Parathyroid adenoma (tissue), 2 donors: Measurements from ENCODE around the gene KCNIP3.
A peak's percentile ranks its signal among the peaks of the same experiment; 100 is the strongest.

Source experiments
- H2AFZ ChIP-seq: fragments of 300-600 bp; sonication (generic); one replicate; pipeline ENCODE4 v1.7.0; 2017; ENCODE audit warnings: antibody characterized with exemption, mild to moderate bottlenecking
- H3K27ac ChIP-seq: fragments of 300-600 bp; sonication (generic); one replicate; pipeline ENCODE4 v1.7.0; 2017
- H3K27me3 ChIP-seq: fragments of 300-600 bp; sonication (generic); one replicate; pipeline ENCODE4 v1.7.0; 2017; ENCODE audit warnings: low read length; ENCODE audit not compliant: control insufficient read depth, insufficient read depth
- H3K36me3 ChIP-seq: fragments of 300-600 bp; sonication (generic); one replicate; pipeline ENCODE4 v1.7.0; 2017; ENCODE audit warnings: low read length; ENCODE audit not compliant: control insufficient read depth, insufficient read depth
- H3K4me1 ChIP-seq: fragments of 300-600 bp; sonication (generic); one replicate; pipeline ENCODE4 v1.7.0; 2017; ENCODE audit warnings: control low read depth
- H3K4me2 ChIP-seq: fragments of 300-600 bp; sonication (generic); one replicate; pipeline ENCODE4 v1.7.0; 2017; ENCODE audit warnings: low read length
- H3K4me3 ChIP-seq: fragments of 300-600 bp; sonication (generic); one replicate; pipeline ENCODE4 v1.7.0; 2017; ENCODE audit warnings: low read depth, low read length
- H3K79me2 ChIP-seq: fragments of 300-600 bp; sonication (generic); one replicate; pipeline ENCODE4 v1.7.0; 2017; ENCODE audit warnings: control low read depth
- H3K9ac ChIP-seq: fragments of 300-600 bp; sonication (generic); one replicate; pipeline ENCODE4 v1.7.0; 2017; ENCODE audit warnings: mild to moderate bottlenecking
- H3K9me3 ChIP-seq: fragments of 300-600 bp; sonication (generic); one replicate; pipeline ENCODE4 v1.7.0; 2017; ENCODE audit warnings: low read length; ENCODE audit not compliant: control insufficient read depth
- CTCF ChIP-seq: fragments of 300-600 bp; sonication (generic); IDR thresholded peaks from one replicate; pipeline ENCODE4 v1.7.0; 2017; ENCODE audit warnings: antibody characterized with exemption, mild to moderate bottlenecking
- donor health status: primary hyperparathyroidism.

Gene KCNIP3

DNA sequence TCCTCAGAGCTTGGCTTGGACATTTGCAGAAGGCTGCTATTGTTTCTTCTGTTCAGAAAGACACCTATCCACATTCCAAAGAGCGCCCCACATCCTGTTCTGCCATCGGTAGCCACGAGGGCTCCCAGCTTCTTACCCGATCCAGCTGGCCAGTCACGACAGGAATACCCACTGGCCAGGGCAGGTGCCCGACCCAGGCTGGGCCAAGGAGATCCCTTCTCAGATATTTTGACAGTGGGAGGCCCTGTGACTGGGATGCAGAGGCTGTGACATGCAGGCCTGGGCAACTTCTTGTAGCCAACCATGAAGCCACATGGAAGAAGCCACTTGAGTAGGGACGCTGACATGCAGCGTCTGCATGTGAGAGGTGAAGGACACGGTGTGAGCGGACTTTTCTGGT is 34.5 kb downstream of the KCNIP3 start:
- Histone ChIP-seq H2AFZ (peak overlapping the region; percentile 81), H3K79me2 (no peaks in the 10 kb centered on the region), H3K9me3 (no peaks in the 10 kb centered on the region), H3K4me1 (peaks cover 83% of the 10 kb centered on the region), H3K36me3 (no peaks in the 10 kb centered on the region), H3K4me2 (no peak overlapping the region), H3K27ac (peak overlapping the region; percentile 97), H3K27me3 (no peaks in the 10 kb centered on the region), H3K9ac (no peak overlapping the region), H3K4me3 (no peak overlapping the region)
- TF ChIP-seq CTCF, result no peak

GRCh38 chr2:95332036-95332435 is 34.9 kb downstream of the KCNIP3 start:
- Histone ChIP-seq H3K4me1 (peaks cover 80% of the 10 kb centered on the region), H3K36me3 (no peaks in the 10 kb centered on the region), H3K79me2 (no peaks in the 10 kb centered on the region), H3K4me3 (no peak overlapping the region), H3K9ac (no peak overlapping the region), H3K4me2 (no peak overlapping the region), H2AFZ (peak overlapping the region; percentile 81), H3K9me3 (no peaks in the 10 kb centered on the region), H3K27me3 (no peaks in the 10 kb centered on the region), H3K27ac (peak overlapping the region; percentile 97)
- no peak for TF ChIP-seq CTCF

DNA sequence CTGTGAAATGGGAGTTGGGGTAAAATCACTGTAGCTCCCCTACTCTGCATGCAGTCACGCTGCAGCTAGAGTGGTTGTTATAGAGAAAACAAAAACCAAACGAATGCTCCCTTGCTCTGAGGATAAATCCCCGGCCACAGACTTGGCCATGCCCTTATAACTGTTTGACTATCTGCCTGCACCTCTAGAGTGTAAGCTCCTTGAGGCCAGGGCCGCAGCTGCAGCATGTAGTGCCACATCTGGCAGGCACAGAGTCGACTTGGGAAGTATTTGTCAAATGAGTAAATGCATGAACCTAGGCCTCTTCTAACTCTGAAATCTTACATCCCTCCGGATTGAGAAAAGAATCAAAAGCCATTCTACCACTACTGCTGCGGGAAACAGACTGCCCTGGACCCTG is 35.9 kb downstream of the KCNIP3 start:
- H3K27me3 ChIP-seq, result no peaks in the 10 kb centered on the region
- no peak overlapping the region for H3K4me3 ChIP-seq
- H3K36me3 ChIP-seq, result no peaks in the 10 kb centered on the region
- H3K4me2 ChIP-seq, result no peak overlapping the region
- peaks cover 70% of the 10 kb centered on the region for H3K4me1 ChIP-seq
- H2AFZ ChIP-seq, result peak overlapping the region; percentile 28
- peak overlapping the region; percentile 97 for H3K27ac ChIP-seq
- H3K9me3 ChIP-seq, result no peaks in the 10 kb centered on the region
- TF ChIP-seq CTCF, result no peak
- no peak overlapping the region for H3K9ac ChIP-seq
- no peaks in the 10 kb centered on the region for H3K79me2 ChIP-seq

DNA sequence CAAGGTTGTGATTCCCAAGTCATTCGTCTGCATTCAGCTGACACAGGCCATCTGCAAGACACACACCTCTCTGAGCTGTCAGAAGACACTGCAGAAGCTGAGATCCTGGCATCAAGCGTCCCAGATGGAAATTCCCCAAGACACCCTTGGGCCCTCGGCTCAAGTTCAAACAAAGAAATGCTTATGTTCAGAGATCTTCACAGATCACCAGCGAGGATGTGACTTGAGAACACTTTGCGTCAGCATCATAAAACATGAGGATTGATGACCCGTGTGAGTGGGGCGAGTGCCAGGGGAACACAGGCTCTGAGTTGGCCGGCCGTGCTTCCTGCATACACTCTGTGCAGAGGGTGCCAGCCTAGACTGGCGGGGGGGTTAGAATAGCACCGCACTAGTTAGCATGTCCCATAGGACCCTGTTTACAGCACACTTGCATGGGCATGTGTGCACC is 36.8 kb downstream of the KCNIP3 start:
- H3K4me2 ChIP-seq, result peak overlapping the region; percentile 42
- H3K27me3 ChIP-seq, result no peaks in the 10 kb centered on the region
- H2AFZ ChIP-seq, result peak overlapping the region; percentile 52
- H3K79me2 ChIP-seq, result no peaks in the 10 kb centered on the region
- no peaks in the 10 kb centered on the region for H3K36me3 ChIP-seq
- TF ChIP-seq CTCF, result no peak
- H3K4me1 ChIP-seq, result peaks cover 61% of the 10 kb centered on the region
- H3K9me3 ChIP-seq, result no peaks in the 10 kb centered on the region
- no peak overlapping the region for H3K4me3 ChIP-seq
- no peak overlapping the region for H3K9ac ChIP-seq
- peak overlapping the region; percentile 97 for H3K27ac ChIP-seq

- no peaks in the 10 kb centered on the region for H3K36me3 ChIP-seq
- no peak overlapping the region for H3K4me3 ChIP-seq
- no peaks in the 10 kb centered on the region for H3K79me2 ChIP-seq
- H2AFZ ChIP-seq, result peak overlapping the region; percentile 52
- H3K9ac ChIP-seq, result no peak overlapping the region
- no peak for TF ChIP-seq CTCF
- no peaks in the 10 kb centered on the region for H3K9me3 ChIP-seq
- peaks cover 50% of the 10 kb centered on the region for H3K4me1 ChIP-seq
- H3K27me3 ChIP-seq, result no peaks in the 10 kb centered on the region
- H3K27ac ChIP-seq, result peak overlapping the region; percentile 97
- H3K4me2 ChIP-seq, result no peak overlapping the region
Measured at GRCh38 chr2:95334916-95335641, 37.9 kb downstream of the KCNIP3 start.
